RPMI7951 (cell line): Measurements from ENCODE around the gene ARPC1B. TPM values are rescaled to one million over a fixed set of nuclear protein-coding genes. Genes with fewer than 3 reads are reported as not detected.
"Not testable (repeated sequence)": the region's sequence is repeated elsewhere in the genome, so short reads cannot be mapped to it uniquely, and the experiment has no call there.

ENCODE experiments used
- DNase-seq: peaks from one replicate; pipeline ENCODE4 v3.0.0-alpha.2; 2012; ENCODE audit warnings: low read depth
- total RNA-seq: library from RNA; depleted of rRNA; stranded (reverse); fragments of >200 nt; shearing (Covaris generic); gene quantifications from 2 replicates; pipeline ENCODE4 v1.2.3, GENCODE V29; 2014

ARPC1B gene
- total RNA-seq, 1 experiment from 2014 or later = 248 TPM

GRCh38 chr7:99368750-99369389, 5.7 kb upstream of the ARPC1B start:
- no peak for DNase-seq

GRCh38 chr7:99369767-99370391, 4.7 kb upstream of the ARPC1B start:
- DNase-seq = no peak

- DNase-seq = no peak
These were observed 3.1 kb upstream of the ARPC1B start for GRCh38 chr7:99371376-99371920.

GRCh38 chr7:99372275-99373090, 2.0 kb upstream of the ARPC1B start:
- DNase-seq = peak; percentile 55

GRCh38 chr7:99373091-99374066, 1.2 kb upstream of the ARPC1B start:
- no peak for DNase-seq

GRCh38 chr7:99375070-99375807, 709 bp downstream of the ARPC1B start:
- peak; percentile 86 for DNase-seq

GRCh38 chr7:99379043-99379577, 4.6 kb downstream of the ARPC1B start:
- DNase-seq = peak; percentile 94

GRCh38 chr7:99379693-99380031, 5.1 kb downstream of the ARPC1B start:
- not testable (repeated sequence) for DNase-seq

- DNase-seq = peak; percentile 76
These were observed 5.7 kb downstream of the ARPC1B start for GRCh38 chr7:99380032-99380822.

- peak; percentile 63 for DNase-seq
These were observed 6.5 kb downstream of the ARPC1B start for GRCh38 chr7:99380823-99381663.

GRCh38 chr7:99381664-99382075, 7.1 kb downstream of the ARPC1B start:
- no peak for DNase-seq

- DNase-seq = no peak
These were observed 8.7 kb downstream of the ARPC1B start for GRCh38 chr7:99383203-99383602.

- DNase-seq = no peak
These were observed 9.4 kb downstream of the ARPC1B start for GRCh38 chr7:99383791-99384370.

- no peak for DNase-seq
These were observed 10.0 kb downstream of the ARPC1B start for GRCh38 chr7:99384523-99384922.

- no peak for DNase-seq
These were observed 11.0 kb downstream of the ARPC1B start for GRCh38 chr7:99385564-99385963.

- peak; percentile 59 for DNase-seq
These were observed 12.2 kb downstream of the ARPC1B start for GRCh38 chr7:99386584-99387238.

GRCh38 chr7:99387239-99387635, 12.7 kb downstream of the ARPC1B start:
- not testable (repeated sequence) for DNase-seq

GRCh38 chr7:99387912-99388311, 13.4 kb downstream of the ARPC1B start:
- DNase-seq = no peak
